ENCODE data around the gene CAMK2D.

CAMK2D gene

DNA sequence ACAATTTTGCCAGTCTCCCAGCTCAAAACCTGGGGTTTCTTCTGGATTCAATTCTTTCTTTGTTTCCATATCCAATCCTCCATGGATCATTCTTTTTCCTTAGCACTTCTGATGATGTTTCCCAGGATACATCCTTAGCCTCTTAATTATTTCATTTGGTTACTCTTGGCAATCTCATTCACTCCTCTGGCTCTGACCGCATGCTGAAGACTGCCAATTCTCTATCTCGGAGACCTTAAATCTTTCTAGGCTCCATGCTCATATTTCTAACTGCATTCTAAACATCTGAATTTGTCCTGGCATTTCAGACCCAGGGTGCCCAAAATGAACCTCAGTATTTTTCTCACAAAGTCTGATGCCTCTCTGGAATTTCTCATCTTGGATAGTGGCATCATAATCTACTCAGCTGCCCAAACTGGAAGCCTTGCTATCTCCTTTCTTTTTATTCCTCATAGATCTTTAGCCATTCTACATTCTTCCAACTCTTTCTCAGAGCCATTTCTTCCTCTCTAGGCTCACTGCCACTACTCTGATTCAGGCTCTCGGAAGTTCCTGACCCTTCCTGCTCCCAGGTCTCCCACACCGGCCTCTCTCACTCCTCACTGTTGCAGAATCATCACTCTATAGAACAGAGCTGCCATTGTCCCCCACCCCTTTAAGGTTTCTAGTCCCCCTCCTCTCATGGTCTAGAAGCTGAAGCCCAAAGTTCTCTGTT, 290.2 kb downstream of the CAMK2D start:
- DNase-seq (ENCODE audit: low read depth): no peak

DNA sequence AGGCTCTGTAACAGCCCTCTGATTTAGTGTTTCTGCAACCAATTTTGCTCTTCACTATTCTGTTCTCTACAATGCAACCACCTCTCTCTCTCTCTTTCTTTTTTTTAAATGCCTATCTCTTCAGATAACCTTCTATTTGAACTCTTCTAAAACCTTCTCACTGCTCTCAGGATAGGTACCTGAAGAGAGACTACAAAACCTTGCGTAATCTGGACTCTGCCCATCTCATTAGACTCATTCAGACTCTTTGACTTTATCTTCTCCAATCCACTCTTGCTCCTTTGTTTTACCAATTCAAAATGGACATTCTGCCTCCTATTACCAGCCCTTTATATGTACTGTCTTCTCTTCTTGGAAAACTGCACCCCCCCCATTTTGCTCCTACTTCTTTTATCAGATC, 291.6 kb downstream of the CAMK2D start:
- DNase-seq (ENCODE audit: low read depth): no peak

DNA sequence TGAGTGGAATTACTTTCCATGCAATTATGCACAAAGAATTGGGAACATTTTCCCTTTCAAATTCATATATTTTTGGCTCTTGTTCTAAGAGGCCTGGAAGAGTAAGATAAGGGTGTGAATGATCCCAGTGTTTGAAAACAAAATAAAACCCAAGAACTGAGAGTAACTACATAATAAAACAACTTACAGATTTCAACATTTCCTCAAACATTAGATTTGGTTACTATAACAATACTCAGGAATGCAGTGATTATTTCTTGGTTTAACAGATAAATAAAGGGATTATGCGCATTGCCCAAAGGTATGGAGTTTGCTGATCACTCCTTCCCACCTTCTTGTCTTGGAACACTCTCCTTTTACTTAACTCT, 292.5 kb downstream of the CAMK2D start:
- DNase-seq (ENCODE audit: low read depth): no peak

DNA sequence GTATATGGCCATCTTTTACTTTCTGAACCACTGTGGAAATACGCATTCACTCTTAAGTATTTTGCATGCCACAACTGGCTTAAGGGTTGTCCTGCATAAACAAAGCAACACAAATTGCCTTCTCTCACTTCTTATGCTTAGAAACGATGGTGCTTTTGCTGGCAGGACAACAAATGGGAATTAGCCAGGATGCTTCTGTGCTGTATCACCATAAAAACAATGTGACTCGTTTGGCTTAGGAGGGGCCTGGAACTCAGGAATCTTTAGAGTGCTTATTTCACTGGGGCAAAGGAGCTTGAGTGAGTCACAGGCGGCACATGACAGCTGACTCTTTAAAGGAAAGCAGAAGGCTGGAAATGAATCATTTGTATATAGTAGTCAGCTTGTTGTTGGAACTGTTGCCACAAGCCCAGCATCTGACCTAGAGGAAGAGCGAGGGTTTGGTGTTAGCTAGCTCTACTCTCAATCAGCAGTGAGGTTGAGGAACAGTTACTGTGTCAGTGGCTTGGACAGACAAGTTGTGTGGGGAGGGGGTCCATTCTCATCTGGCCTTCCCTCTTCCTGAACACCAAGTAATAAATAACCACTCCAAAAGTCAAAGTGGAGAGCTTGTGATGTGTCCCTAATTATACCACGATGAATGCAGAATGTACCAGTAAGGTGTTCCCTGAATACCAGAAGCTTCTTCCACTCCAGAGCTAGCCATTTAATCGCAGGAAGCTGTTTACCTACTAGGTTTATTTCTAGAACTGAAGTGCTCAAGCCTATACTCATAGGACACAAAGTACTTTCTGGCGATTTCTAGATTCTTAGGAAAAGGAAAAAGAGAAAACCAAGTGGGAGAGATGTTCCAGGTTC, 293.1 kb downstream of the CAMK2D start:
- peak; percentile 14 for DNase-seq (ENCODE audit: low read depth)

DNA sequence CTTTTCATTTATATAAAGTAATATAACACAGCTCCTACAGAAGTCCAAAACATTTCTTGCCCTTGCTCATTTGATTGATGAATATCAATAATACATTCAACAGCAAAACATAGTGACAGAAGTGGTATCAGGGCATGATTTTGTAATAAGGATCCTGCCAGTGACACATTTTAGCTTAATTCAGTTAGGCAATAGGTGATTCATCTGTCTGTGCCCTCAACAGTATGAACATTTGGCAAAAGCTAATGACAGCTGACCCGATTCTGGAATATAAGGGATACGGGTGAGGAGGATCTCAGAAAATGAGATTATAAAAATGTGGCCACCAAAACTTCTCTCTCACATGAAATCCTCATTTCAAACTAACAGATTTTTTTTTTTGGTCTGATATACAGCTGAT, 294.0 kb downstream of the CAMK2D start:
- no peak for DNase-seq (ENCODE audit: low read depth)

DNA sequence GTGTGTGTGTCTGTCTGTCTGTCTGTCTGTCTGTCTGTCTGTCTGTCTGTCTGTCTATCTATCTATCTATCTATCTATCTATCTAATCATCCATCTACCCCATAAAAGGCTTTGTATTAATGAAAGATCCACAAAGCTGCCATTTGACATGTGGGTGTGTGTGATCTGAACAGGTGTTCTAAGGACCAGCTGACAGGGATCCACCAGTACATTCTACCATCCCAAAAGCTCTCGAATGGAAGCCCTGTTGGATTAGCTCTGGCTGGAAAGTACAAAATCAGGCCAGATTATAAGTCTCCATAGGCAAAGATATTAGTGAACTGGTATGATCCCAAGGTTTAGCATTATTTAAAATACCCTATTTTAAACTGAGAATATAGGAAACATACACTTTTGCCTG, 299.3 kb downstream of the CAMK2D start:
- no peak for DNase-seq (ENCODE audit: low read depth)

DNA sequence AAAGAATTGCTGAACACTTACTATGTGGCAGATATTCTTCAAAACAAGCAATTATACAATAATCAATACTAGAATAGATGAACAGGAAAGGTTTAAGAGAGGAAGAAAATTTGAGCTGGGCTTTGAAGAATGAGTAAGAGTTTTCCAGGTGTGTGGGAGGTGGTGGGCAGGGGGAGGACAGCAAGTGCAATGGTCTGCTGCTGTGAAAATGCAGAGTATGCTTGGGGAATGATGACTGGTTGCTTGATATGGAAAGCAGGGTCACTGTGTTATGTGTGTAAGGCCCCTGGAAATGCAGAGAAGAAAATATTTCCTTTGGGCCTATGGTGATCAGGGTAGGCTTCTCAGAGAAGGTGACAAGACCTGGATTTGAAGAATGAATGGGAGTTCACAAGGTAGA, 300.3 kb downstream of the CAMK2D start:
- DNase-seq (ENCODE audit: low read depth): no peak

DNA sequence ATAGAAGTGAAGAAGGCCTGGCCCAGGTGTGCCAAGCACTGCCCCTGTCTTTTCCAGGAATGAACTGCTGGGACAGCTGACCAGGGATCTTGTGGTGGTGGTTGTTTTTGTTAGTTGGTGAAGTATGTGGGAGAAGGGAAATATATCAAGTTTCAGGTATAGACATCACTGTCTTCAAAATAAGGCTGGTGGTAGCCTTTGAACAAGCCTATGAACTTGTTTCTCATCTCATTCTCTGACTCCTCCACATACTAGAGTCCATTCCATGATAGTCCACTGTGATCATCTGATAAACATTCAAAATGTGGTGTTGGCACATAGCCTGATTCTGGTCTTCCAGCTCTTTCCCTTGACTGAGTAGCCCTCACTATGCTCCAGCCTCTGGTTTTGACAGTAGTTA, 303.7 kb downstream of the CAMK2D start:
- no peak for DNase-seq (ENCODE audit: low read depth)

DNA sequence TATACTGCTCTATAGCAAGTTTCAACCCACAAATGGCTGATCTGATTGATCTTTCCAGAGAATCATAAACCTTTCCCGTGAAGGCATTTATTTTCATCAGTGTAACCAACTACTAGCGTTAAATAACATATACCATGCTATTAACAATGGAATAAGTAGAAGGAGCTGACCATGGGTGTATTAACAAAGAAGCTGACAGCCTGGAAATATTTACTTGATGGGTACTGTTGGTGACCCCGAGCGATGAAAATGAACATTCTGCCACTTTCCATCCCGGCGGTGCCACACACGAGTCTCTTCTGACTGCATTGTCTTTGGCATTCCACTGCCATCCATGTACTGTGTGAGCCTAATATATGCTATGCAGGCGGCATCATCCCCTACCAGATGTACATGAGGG, 304.4 kb downstream of the CAMK2D start:
- no peak for DNase-seq (ENCODE audit: low read depth)

DNA sequence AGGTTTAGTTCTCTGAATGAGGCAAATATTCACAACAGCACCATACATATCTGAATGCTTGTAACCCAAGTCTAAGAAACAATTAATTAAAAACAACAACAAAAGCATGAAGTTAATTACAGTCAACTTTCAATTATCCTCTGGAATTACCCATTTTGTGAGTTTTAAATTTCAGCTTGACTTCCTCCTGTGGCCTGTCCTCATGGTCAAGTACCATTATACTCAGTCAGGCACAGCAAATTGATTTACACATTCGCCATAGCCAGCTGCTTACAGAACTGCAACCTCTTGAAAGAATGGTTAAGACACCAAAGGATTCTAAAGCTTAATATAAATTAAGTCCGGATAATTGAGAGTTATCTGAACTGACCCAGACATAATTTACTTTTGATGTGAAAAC, 306.5 kb downstream of the CAMK2D start:
- no peak for DNase-seq (ENCODE audit: low read depth)

DNA sequence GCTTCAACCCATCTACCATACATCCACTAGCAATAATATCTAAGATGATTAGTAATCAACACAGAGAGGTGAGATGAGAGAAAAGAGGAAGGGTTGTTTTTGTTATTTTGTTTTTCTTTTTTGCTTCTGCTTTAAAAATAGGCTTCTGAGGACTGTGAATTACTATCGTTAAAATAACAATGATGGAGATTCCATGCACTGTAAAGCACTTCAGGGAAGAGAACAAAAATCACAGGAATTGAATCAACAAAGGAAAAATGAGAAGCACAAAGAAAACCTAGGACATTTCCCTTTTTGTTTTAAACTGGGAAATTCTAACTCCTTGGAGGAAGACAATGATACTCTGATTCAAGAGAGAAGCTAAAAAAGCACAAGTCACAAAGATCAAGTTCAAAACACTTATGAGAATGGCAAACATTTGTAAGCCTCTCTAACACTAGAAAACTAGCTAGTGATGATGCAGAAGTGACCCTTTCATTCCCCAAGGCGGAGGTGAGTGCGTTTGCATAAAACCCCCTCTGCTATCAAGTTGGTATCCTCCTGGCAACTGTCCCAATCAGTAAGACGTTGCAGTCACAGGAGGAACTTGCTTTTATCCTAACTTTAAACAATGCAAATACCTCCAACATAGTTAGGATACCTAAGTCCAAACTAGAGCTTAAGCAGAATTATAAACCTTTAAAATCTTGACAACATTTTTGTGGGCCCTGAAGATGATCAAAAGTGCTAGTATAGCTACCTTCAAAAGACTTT, 308.5 kb downstream of the CAMK2D start:
- DNase-seq (ENCODE audit: low read depth): no peak

DNA sequence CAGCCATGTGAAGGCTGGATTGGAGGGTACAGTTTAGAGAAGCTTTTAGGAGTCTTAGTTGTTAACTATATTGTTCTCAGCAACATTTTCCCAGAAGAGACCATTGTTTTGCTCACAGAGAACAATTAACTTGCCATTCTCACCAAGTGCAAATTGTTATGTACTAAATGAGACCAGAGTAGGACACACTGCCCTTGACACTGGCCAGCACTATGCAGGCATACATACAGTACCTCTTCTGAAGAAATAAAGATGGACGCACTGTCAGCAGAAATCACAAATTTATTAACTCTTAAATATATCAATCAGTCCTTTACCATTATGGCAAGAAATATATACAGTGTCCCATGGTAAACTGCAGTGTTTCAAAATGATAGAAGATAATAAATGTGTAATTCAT, 309.4 kb downstream of the CAMK2D start:
- DNase-seq (ENCODE audit: low read depth): no peak

DNA sequence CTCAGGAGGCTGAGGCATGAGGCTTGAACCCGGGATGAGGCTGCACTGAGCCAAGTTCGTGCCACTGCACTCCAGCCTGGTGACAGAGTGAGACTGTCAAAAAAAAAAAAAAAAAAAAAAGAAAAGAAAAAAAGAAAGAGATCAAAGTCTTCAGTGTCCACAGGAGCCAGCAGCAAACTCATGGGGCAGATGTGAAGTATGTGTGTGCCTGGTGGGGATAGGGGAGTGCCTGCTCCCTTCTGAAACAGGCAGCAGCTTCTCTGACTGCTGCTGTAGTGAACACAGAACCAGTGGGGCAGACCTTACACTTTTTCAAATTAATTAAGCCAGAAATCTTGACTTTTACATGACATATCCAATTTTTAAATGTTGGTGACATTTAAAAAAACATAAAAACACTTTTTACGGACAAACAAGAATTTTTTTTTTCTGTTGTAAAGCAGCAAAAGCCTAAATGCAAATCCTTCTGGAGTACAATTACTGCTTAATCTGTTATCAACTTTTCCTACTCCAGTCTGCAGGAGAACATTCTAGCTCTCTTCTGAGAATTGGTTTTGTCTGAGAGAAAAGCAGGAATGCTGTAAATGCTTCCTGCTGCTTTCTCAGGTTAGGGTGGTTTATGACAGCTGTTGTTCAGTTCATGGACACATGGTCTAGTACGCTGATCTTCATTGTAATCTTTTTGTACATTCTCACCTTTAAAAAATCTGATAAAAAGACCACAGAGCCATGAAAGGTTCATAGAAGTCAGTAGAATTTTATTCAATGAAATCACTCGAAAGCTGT, 311.1 kb downstream of the CAMK2D start:
- no peak for DNase-seq (ENCODE audit: low read depth)

DNA sequence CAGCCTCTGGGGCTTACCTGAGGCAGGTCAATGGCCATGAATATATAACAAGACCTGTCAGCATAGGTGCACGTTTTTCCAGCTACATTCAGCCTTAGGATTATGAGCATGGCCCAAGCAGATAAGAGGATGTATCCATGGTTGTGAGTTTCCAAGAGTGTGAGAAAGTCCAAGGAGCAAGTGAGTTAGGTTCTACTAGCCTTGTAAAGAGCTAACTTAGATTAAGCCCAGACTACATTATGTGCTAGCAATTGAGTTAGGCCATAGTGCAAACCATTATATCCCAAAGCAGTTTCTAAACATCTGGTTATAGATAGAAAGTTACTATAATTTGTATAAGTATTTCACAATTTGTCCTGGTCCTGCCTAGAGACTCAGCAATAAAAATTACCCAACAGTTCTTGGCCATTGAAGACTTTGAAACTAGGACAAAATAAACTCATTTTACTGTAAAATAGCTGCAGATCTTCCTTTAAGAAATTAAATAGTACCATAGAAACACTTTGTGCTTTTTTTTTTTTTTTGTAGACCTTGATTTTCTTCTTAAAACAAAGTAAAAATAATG, 312.0 kb downstream of the CAMK2D start:
- DNase-seq (ENCODE audit: low read depth): no peak

DNA sequence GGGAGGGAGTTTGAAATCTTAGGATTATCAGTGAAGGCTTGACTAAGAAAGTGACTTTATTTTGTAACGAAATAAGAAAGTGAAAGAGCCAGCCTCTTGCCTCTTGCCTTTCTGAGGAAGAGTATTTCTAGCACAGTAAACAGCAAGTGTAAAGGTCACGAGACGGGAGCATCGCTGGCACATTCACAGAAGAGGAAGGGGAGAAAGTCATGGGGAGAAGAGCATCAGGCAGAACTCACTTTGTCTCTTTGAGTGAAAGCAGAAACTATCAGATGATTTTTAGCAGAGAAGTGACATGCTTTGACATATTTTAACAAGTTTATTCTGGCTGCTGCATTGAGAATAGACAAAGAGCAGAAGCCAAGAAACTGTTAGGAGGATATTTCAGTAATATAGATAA, 313.8 kb downstream of the CAMK2D start:
- DNase-seq (ENCODE audit: low read depth): no peak

DNA sequence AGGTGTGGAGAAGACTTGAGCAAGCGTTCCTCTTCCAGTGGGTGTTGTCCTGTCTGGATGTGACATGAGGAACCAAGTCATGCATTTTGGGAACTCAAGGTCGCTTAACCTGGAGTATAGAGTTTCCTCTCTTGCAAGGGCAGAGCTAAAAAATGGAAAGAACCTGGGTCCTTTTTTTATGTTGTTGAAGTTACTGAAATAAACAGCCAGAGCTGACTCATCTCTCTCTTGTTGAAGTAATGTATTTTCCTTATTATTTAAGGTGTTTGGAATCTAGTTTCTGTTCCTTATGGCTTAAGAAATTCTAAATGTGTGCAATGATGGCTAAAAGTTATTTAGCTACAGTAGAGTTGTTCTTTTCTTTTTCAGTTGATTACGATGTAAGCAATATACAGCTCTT, 314.5 kb downstream of the CAMK2D start:
- DNase-seq (ENCODE audit: low read depth): no peak

DNA sequence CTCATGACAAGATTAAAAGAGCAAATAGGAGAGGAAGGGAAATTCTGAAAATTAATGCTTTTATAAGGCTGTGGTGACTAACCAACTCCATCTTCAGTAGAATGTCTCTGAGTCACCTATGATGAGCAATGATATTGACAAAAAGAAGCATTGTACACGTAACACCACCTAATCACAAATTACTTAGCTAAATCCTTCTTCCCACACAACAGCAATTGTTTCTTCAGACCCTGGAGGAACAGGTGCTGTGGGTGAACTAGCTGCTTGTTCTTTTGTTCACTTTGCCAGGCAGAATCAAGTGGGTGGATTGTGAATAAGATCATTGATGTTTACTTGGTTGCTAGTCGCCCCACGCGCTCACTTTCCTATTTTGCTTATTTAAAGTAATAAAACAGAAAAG, 315.5 kb downstream of the CAMK2D start:
- peak; percentile 29 for DNase-seq (ENCODE audit: low read depth)

DNA sequence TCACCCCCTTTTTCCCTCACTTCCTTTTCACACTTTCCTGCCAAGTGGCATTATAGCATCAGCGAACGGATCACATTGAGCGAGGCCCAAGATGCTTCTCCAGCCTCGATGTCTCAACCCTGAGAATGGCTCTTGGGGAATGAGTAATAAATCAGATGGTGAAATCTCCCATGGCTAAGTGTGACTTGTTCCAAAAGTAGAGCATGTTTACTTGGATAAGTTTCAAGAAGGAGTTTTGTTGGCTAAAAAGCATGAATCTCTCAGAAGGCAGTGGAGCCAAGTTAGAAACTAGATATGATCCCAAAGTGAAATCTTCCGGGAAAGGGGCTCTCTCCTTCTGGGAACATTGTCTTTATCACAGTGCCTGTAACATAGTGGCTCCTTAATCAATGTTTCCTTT, 316.3 kb downstream of the CAMK2D start:
- no peak for DNase-seq (ENCODE audit: low read depth)

DNA sequence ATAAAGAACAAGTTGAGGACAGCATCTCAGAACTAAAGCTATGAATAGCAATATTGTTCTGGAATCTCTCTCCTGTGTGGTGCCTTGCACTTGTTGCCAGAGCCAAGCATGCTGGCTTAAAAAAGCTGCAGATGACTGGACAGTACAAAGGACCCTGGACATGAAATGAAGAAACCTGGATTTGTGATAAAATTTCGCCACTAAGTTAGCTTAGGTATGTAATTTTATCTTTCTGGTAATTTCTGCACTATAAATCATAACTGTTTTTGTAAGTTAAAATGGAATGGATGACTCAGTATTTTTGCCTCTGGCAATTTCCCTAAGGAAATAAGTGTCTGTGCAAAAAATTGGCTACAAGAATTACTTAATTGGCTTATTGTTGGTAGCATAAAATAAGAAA, 317.2 kb downstream of the CAMK2D start:
- no peak for DNase-seq (ENCODE audit: low read depth)

DNA sequence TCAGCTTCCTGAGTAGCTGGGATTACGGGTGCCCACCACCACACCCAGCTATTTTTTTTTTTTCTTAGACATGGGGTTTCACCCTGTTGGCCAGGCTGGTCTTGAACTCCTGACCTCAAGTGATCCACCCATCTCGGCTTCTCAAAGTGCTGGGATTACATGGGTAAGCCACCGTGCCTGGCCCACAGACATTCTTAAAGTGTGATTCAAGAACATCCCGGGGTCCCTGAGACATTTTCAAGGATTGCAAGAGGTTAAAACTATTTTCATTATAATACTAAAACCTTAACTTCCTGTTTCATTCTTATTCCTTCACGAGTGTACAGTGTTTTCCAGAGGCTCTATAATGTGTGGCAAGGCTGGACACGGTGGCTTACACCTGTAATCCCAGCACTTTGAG, 318.7 kb downstream of the CAMK2D start:
- no peak for DNase-seq (ENCODE audit: low read depth)

DNA sequence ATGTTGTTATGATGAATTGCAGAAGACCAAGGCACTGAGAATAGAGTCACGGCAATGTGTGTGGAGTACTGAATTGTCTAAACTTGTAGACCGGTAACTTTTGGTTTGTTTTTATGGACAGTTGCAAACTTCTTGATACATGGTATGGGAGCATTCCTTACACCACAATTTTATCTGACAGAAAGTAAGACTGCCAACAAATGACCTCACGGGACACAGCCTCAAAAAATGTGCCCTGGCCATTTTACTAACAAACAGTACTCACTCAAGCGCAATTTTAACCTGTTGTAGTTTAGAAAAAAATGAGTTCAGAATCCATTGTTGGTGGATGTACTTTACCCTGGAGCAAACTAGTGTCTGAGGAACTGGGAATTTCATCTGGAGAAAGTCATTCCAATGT, 321.2 kb downstream of the CAMK2D start:
- DNase-seq (ENCODE audit: low read depth): no peak

DNA sequence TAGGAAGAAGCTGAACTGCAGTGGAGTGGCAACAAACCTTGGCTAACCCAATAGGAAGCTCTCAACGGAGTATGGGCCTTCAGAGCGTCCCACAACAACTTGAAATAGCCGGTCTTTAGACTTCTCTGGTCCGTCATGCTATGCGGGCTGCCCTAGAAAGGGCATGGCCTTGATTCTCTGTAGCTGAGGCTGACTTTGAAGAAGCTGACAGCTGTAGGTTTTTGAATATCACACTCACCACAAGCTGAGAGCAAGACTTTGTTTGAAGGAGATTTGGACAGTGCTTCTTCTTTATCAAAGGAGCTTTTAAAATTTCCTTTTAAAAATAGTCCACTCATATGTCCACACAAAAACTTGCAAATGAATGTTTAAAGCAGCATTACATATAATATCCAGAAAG, 322.9 kb downstream of the CAMK2D start:
- DNase-seq (ENCODE audit: low read depth): no peak
